Fibroblast of lung (primary cell): ENCODE data around the gene ARFIP1. TPM values are rescaled to one million over a fixed set of nuclear protein-coding genes. Genes with fewer than 3 reads are reported as not detected.

Experiments used
- DNase-seq, 2 donors: peaks; one replicate each; pipeline versions ENCODE4 v3.0.0 to v3.0.0-alpha.2; 2010; ENCODE audit warnings: low read depth in 2 of 2
- H2AFZ ChIP-seq: 2 replicates; pipeline ENCODE4 v1.5.1; 2012; ENCODE audit warnings: low read length, control low read depth, inconsistent platforms
- H3K27ac ChIP-seq: 2 replicates; pipeline ENCODE4 v1.5.1; 2011; ENCODE audit warnings: low read length, control low read depth; ENCODE audit not compliant: insufficient read depth
- H3K27me3 ChIP-seq: 2 replicates; pipeline ENCODE4 v1.5.1; 2011; ENCODE audit warnings: mild to moderate bottlenecking, low read length; ENCODE audit not compliant: control insufficient read depth, insufficient read depth
- H3K36me3 ChIP-seq: 2 replicates; pipeline ENCODE4 v1.5.1; 2011; ENCODE audit warnings: low read length; ENCODE audit not compliant: control insufficient read depth, insufficient read depth
- H3K4me1 ChIP-seq: 2 replicates; pipeline ENCODE4 v1.5.1; 2011; ENCODE audit warnings: low read length; ENCODE audit not compliant: control insufficient read depth, insufficient read depth; ENCODE audit errors: extremely low read depth
- H3K4me2 ChIP-seq: 2 replicates; pipeline ENCODE4 v1.5.1; 2011; ENCODE audit warnings: low read length, control low read depth; ENCODE audit not compliant: insufficient read depth; ENCODE audit errors: extremely low read depth
- H3K4me3 ChIP-seq, 4 experiments: fragments of 200-600 bp in 1 of 4; sonication (generic) in 1 of 4; replicated peaks in 1 of 4; 2 replicates each; pipeline ENCODE4 v1.5.1; 2011 to 2016; ENCODE audit warnings: low read length in 4 of 4, low read depth in 3 of 4, mild to moderate bottlenecking in 3 of 4, control low read depth in 2 of 4, inconsistent platforms in 1 of 4, mixed read lengths in 1 of 4; ENCODE audit not compliant: insufficient read depth in 1 of 4; ENCODE audit errors: control extremely low read depth in 1 of 4
- H3K79me2 ChIP-seq: 2 replicates; pipeline ENCODE4 v1.5.1; 2012; ENCODE audit warnings: mild to moderate bottlenecking, low read length, inconsistent platforms; ENCODE audit not compliant: control insufficient read depth, insufficient read depth
- H3K9ac ChIP-seq: 2 replicates; pipeline ENCODE4 v1.5.1; 2011; ENCODE audit warnings: mild to moderate bottlenecking, low read length, control low read depth; ENCODE audit not compliant: insufficient read depth
- H3K9me3 ChIP-seq: 2 replicates; pipeline ENCODE4 v1.5.1; 2012; ENCODE audit warnings: low read depth, low read length; ENCODE audit not compliant: control insufficient read depth, insufficient read depth
- H4K20me1 ChIP-seq: 2 replicates; pipeline ENCODE4 v1.5.1; 2011; ENCODE audit warnings: low read length; ENCODE audit not compliant: control insufficient read depth, insufficient read depth; ENCODE audit errors: extremely low read depth
- EZH2 ChIP-seq: IDR thresholded peaks from 2 replicates; pipeline ENCODE4 v1.5.1; 2012; ENCODE audit warnings: low read length, control low read depth, mild to moderate bottlenecking; ENCODE audit errors: missing control alignments
- polyA plus RNA-seq, 2 donors: library from polyadenylated mRNA; depleted of rRNA in 1 of 2; stranded (reverse) in 1 of 2; unstranded in 1 of 2; fragments of >200 nt; gene quantifications; 2 replicates each; pipeline ENCODE4 v1.2.1, GENCODE V29; 2011 to 2012; ENCODE audit warnings: missing spikeins in 1 of 2
- total RNA-seq: library from RNA; depleted of rRNA; stranded (reverse); fragments of >200 nt; gene quantifications from 2 replicates; pipeline ENCODE4 v1.2.1, GENCODE V29; 2014
- TF ChIP-seq, protein P1 (sequence below), 2 donors: IDR thresholded peaks in 1 of 2; conservative IDR thresholded peaks in 1 of 2; 1 replicate in 1 of 2; 2 replicates in 1 of 2; pipeline ENCODE4 v1.5.1; 2011 to 2012; ENCODE audit warnings: low read length in 2 of 2, control low read depth in 1 of 2, inconsistent platforms in 1 of 2, low read depth in 1 of 2, mild to moderate bottlenecking in 1 of 2

ARFIP1 gene
- total and polyA plus RNA-seq, 2 donors (not counting 1 experiment from before 2014, with no cell fraction given), result 35.6 to 40.8 TPM

DNA sequence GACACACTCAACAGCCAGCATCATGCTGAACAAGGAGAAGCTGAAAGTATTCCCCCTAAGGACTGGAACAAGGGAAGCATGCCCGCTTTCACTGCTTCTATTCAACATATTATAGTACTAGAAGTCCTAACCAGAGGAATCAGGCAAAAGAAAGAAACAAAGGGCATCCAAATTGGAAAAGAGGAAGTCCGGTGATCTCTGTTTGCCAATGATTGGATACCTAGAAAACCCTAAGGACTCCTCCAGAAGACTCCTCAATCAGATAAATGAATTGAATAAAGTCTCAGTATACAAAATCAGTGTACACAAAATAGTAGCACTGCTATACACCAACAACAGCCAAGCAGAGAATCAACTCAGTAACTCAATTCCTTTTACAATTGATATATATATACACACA lies 44.8 kb downstream of the ARFIP1 start:
- H4K20me1 ChIP-seq, result no peaks in the 10 kb centered on the region
- no peak for DNase-seq
- no peak for TF ChIP-seq EZH2
- TF ChIP-seq, protein P1, sequence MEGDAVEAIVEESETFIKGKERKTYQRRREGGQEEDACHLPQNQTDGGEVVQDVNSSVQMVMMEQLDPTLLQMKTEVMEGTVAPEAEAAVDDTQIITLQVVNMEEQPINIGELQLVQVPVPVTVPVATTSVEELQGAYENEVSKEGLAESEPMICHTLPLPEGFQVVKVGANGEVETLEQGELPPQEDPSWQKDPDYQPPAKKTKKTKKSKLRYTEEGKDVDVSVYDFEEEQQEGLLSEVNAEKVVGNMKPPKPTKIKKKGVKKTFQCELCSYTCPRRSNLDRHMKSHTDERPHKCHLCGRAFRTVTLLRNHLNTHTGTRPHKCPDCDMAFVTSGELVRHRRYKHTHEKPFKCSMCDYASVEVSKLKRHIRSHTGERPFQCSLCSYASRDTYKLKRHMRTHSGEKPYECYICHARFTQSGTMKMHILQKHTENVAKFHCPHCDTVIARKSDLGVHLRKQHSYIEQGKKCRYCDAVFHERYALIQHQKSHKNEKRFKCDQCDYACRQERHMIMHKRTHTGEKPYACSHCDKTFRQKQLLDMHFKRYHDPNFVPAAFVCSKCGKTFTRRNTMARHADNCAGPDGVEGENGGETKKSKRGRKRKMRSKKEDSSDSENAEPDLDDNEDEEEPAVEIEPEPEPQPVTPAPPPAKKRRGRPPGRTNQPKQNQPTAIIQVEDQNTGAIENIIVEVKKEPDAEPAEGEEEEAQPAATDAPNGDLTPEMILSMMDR (conservative IDR thresholded peaks at IDR 0.05 in 1 of 2, IDR thresholded peaks at IDR 0.05 in 1 of 2; ENCODE audit: low read depth in 1 of 2, low read length in 2 of 2), result no peak
- H3K27me3 ChIP-seq, result no peaks in the 10 kb centered on the region
- no peak overlapping the region for H2AFZ ChIP-seq
- no peaks in the 10 kb centered on the region for H3K4me1 ChIP-seq
- no peaks in the 10 kb centered on the region for H3K36me3 ChIP-seq
- no peaks in the 10 kb centered on the region for H3K79me2 ChIP-seq
- H3K9me3 ChIP-seq, result no peaks in the 10 kb centered on the region
- H3K4me2 ChIP-seq, result no peak overlapping the region
- H3K27ac ChIP-seq, result no peak overlapping the region
- no peak overlapping the region for H3K9ac ChIP-seq
- H3K4me3 ChIP-seq, result no peak overlapping the region

DNA sequence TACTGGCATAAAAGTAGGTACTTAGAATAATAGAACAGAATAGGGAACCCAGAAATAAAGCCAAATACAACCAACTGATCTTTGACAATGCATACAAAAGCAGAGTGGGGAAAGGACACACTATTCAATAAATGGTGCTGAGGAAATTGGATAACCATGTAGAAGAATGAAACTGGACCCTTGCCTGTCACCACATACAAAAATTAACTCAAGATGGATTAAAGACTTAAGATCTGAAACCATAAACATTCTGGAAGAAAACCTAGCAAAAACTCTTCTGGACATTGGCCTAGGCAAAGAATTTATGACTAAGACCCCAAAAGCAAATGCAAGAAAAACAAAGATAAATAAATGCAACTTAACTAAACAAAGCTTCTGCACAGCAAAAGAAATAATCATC lies 45.6 kb downstream of the ARFIP1 start:
- no peak overlapping the region for H3K4me2 ChIP-seq
- H2AFZ ChIP-seq, result no peak overlapping the region
- TF ChIP-seq, protein P1 (conservative IDR thresholded peaks at IDR 0.05 in 1 of 2, IDR thresholded peaks at IDR 0.05 in 1 of 2; ENCODE audit: low read depth in 1 of 2, low read length in 2 of 2), result no peak
- TF ChIP-seq EZH2, result no peak
- H3K27ac ChIP-seq, result no peak overlapping the region
- no peak for DNase-seq
- no peaks in the 10 kb centered on the region for H3K4me1 ChIP-seq
- H4K20me1 ChIP-seq, result no peaks in the 10 kb centered on the region
- no peaks in the 10 kb centered on the region for H3K36me3 ChIP-seq
- no peaks in the 10 kb centered on the region for H3K27me3 ChIP-seq
- no peaks in the 10 kb centered on the region for H3K9me3 ChIP-seq
- H3K4me3 ChIP-seq, result no peak overlapping the region
- H3K79me2 ChIP-seq, result no peaks in the 10 kb centered on the region
- no peak overlapping the region for H3K9ac ChIP-seq

DNA sequence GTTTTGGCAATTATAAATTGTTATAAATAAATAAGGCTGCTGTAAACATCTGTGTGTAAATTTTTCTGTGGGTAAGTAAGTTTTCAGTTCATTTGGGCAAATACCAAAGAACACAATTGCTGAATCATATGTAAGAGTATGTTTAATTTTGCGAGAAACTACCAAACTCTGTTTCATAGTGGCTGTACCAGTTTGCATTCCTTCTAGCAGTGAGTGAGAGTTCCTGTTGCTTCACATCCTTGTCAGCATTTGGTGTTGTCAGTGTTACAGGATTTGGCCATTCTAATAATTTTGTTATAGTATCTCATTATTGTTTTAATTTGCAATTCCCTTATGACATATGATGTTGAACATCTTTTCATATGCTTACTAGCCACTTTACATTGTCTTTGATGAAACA lies 48.4 kb downstream of the ARFIP1 start:
- no peak overlapping the region for H3K4me2 ChIP-seq
- no peaks in the 10 kb centered on the region for H4K20me1 ChIP-seq
- no peak overlapping the region for H2AFZ ChIP-seq
- H3K4me1 ChIP-seq, result no peaks in the 10 kb centered on the region
- peak in 1 of 2 donors; percentile 11 for DNase-seq
- no peak overlapping the region for H3K9ac ChIP-seq
- H3K36me3 ChIP-seq, result no peaks in the 10 kb centered on the region
- H3K27ac ChIP-seq, result no peak overlapping the region
- H3K9me3 ChIP-seq, result no peaks in the 10 kb centered on the region
- TF ChIP-seq EZH2, result no peak
- TF ChIP-seq, protein P1 (conservative IDR thresholded peaks at IDR 0.05 in 1 of 2, IDR thresholded peaks at IDR 0.05 in 1 of 2; ENCODE audit: low read depth in 1 of 2, low read length in 2 of 2), result no peak
- no peaks in the 10 kb centered on the region for H3K27me3 ChIP-seq
- no peak overlapping the region for H3K4me3 ChIP-seq
- no peaks in the 10 kb centered on the region for H3K79me2 ChIP-seq
